Superior temporal gyrus (tissue), 1 donor: Measurements from ENCODE around the gene PTPRE.

Source experiments
- DNase-seq: peaks from one replicate; pipeline ENCODE4 v3.0.0-alpha.2; 2016; ENCODE audit errors: extremely low spot score

The PTPRE gene

GRCh38 chr10:127882801-127883459 lies 24.0 kb upstream of the PTPRE start:
- DNase-seq, result no peak

GRCh38 chr10:127883516-127883915 lies 23.4 kb upstream of the PTPRE start:
- DNase-seq, result no peak

GRCh38 chr10:127884501-127884900 lies 22.4 kb upstream of the PTPRE start:
- no peak for DNase-seq

GRCh38 chr10:127886371-127887051 lies 20.4 kb upstream of the PTPRE start:
- no peak for DNase-seq

- DNase-seq, result no peak
Measured at GRCh38 chr10:127887541-127888415, 19.1 kb upstream of the PTPRE start.

- no peak for DNase-seq
Measured at GRCh38 chr10:127888521-127889312, 18.2 kb upstream of the PTPRE start.

- peak; percentile 28 for DNase-seq
Measured at GRCh38 chr10:127889605-127890195, 17.2 kb upstream of the PTPRE start.

- no peak for DNase-seq
Measured at GRCh38 chr10:127890216-127890615, 16.7 kb upstream of the PTPRE start.

GRCh38 chr10:127890832-127891334 lies 16.0 kb upstream of the PTPRE start:
- DNase-seq, result no peak

GRCh38 chr10:127892743-127893142 lies 14.2 kb upstream of the PTPRE start, which contains the start of gene CLRN3:
Gene CLRN3 (minus strand): TSS chr10:127892941. CDS start chr10:127892784, 157 bp downstream.
- no peak for DNase-seq

- DNase-seq, result no peak
Measured at GRCh38 chr10:127894146-127894545, 12.8 kb upstream of the PTPRE start.

GRCh38 chr10:127896590-127896989 lies 10.3 kb upstream of the PTPRE start:
- DNase-seq, result no peak

- no peak for DNase-seq
Measured at GRCh38 chr10:127897177-127897576, 9.7 kb upstream of the PTPRE start.

GRCh38 chr10:127899766-127900387 lies 7.0 kb upstream of the PTPRE start:
- DNase-seq, result no peak

- DNase-seq, result no peak
Measured at GRCh38 chr10:127903789-127904188, 3.1 kb upstream of the PTPRE start.

- no peak for DNase-seq
Measured at GRCh38 chr10:127904311-127905000, 2.4 kb upstream of the PTPRE start.

GRCh38 chr10:127905001-127905847 lies 1.7 kb upstream of the PTPRE start:
- DNase-seq, result no peak

- DNase-seq, result no peak
Measured at GRCh38 chr10:127905848-127906261, 1.0 kb upstream of the PTPRE start.
